OCI-LY7 (cell line): Measurements from ENCODE around the gene ZSWIM5. TPM values are rescaled to one million over a fixed set of nuclear protein-coding genes. Genes with fewer than 3 reads are reported as not detected.

Experiments used
- BruUV-seq: library from RNA; stranded (reverse); fragments of 400-500 nt; replicated peaks from 2 replicates; lab custom pipeline; 2021; lab: Mats Ljungman, UMichigan
- CTCF ChIA-PET: fragments of 300-600 bp; sonication (Branson Sonifier 250); formaldehyde crosslinking; loops from one replicate; lab custom pipeline; 2022; ENCODE audit warnings: antibody characterized with exemption; ENCODE audit not compliant: unreplicated experiment; lab: Charles Lee
- POLR2A ChIA-PET: fragments of 300-600 bp; sonication (Branson Sonifier 250); formaldehyde crosslinking; loops from one replicate; lab custom pipeline; 2022; ENCODE audit warnings: antibody characterized with exemption; lab: Charles Lee
- DNase-seq: peaks from one replicate; pipeline ENCODE4 v3.0.0-alpha.2; 2015; ENCODE audit warnings: low spot score
- H2AFZ ChIP-seq: fragments of 200-600 bp; sonication (generic), shearing (Covaris generic); 2 replicates; pipeline ENCODE4 v1.6.1; 2014; ENCODE audit warnings: mild to moderate bottlenecking, antibody characterized with exemption, low read length, moderate library complexity
- H3K27ac ChIP-seq: fragments of 200-600 bp; sonication (generic); 2 replicates; pipeline ENCODE4 v1.5.1; 2014; ENCODE audit warnings: mixed run types, low read depth, mild to moderate bottlenecking, moderate library complexity, low read length, inconsistent platforms; ENCODE audit not compliant: poor library complexity, severe bottlenecking
- H3K36me3 ChIP-seq: fragments of 200-600 bp; sonication (generic); 2 replicates; pipeline ENCODE4 v1.6.1; 2014; ENCODE audit warnings: mild to moderate bottlenecking, antibody characterized with exemption, low read length, moderate library complexity, mixed read lengths; ENCODE audit not compliant: insufficient read depth
- H3K4me1 ChIP-seq: fragments of 200-600 bp; sonication (generic); 2 replicates; pipeline ENCODE4 v1.5.1; 2014; ENCODE audit warnings: mild to moderate bottlenecking, low read length; ENCODE audit not compliant: insufficient read depth, poor library complexity, severe bottlenecking
- H3K4me2 ChIP-seq: fragments of 200-600 bp; sonication (generic); 2 replicates; pipeline ENCODE4 v1.6.1; 2014; ENCODE audit warnings: mild to moderate bottlenecking, low read length
- H3K4me3 ChIP-seq: fragments of 200-600 bp; sonication (generic); 2 replicates; pipeline ENCODE4 v1.5.1; 2014; ENCODE audit warnings: mild to moderate bottlenecking, low read depth, low read length; ENCODE audit not compliant: poor library complexity, severe bottlenecking
- H3K79me2 ChIP-seq: fragments of 200-600 bp; sonication (generic); 2 replicates; pipeline ENCODE4 v1.6.1; 2016; ENCODE audit warnings: low read depth, mild to moderate bottlenecking, low read length, moderate library complexity, mixed read lengths; ENCODE audit not compliant: insufficient read depth
- H3K9me2 ChIP-seq: fragments of 200-600 bp; sonication (generic); 2 replicates; pipeline ENCODE4 v1.6.1; 2016; ENCODE audit warnings: mild to moderate bottlenecking, low read length, mixed read lengths; ENCODE audit not compliant: insufficient read depth
- H3K9me3 ChIP-seq: fragments of 200-600 bp; sonication (generic); 2 replicates; pipeline ENCODE4 v1.6.1; 2014; ENCODE audit warnings: mild to moderate bottlenecking, mixed run types, low read length, mixed read lengths
- H4K20me1 ChIP-seq: fragments of 200-600 bp; sonication (generic); 2 replicates; pipeline ENCODE4 v1.6.1; 2014; ENCODE audit warnings: mild to moderate bottlenecking, antibody characterized with exemption, low read length, moderate library complexity, mixed read lengths; ENCODE audit not compliant: insufficient read depth
- EZH2phosphoT487 ChIP-seq: fragments of 200-600 bp; sonication (generic); IDR thresholded peaks from 2 replicates; pipeline ENCODE4 v1.6.1; 2018; ENCODE audit warnings: low read depth, borderline replicate concordance, mild to moderate bottlenecking, mixed run types, antibody characterized with exemption, low read length, moderate library complexity, mixed read lengths
- intact Hi-C: fragments of 100-400 bp; cut with micrococcal nuclease; formaldehyde crosslinking; loops from one replicate; pipeline ENCODE4 v1.10.0; 2022; ENCODE audit not compliant: unreplicated experiment
- total RNA-seq, 2 experiments: library from RNA; depleted of rRNA in 1 of 2; stranded (reverse); fragments of >200 nt in 1 of 2; shearing (Covaris generic) in 1 of 2; gene quantifications; 2 replicates each; pipeline ENCODE4 v1.2.3, GENCODE V29; 2014 to 2022
- TF ChIP-seq, protein P1 (sequence below): fragments of 200-600 bp; sonication (generic); conservative IDR thresholded peaks from 2 replicates; pipeline ENCODE4 v1.5.1; 2014; ENCODE audit warnings: mild to moderate bottlenecking, antibody characterized with exemption, low read length, moderate library complexity, mixed read lengths

The ZSWIM5 gene
- total RNA-seq, 2 experiments from 2014 or later = 0.28 to 0.42 TPM

DNA sequence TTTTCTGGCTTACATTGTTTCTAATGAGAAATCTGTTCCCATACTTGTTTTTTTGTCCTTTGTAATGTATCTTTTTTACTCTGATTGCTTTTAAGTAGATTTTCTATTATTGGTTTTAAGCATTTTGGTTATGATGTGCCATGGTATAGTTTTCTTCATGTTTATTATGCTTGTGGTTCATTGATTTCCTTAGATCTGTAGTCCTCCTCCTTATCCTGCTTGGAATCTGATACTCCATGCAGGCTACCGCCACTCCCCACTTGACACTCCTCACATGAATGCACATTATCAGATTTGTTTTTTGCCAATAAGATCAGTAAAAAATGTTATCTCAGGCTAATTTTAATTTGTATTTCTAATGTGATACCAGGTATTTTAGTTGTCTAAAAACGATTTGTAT lies 173.6 kb downstream of the ZSWIM5 start:
- peaks cover 18% of the 10 kb centered on the region for H3K4me1 ChIP-seq
- H3K9me2 ChIP-seq = no peaks in the 10 kb centered on the region
- H3K4me3 ChIP-seq = no peak overlapping the region
- intact Hi-C loops = no loop called here
- H3K79me2 ChIP-seq = no peaks in the 10 kb centered on the region
- H2AFZ ChIP-seq = peak overlapping the region; percentile 76
- ChIA-PET POLR2A (interaction anchor here (0.5 to 2.4 kb wide), 8 partner anchors 14 to 579 kb away, joined by 3 to 21 read pairs (median 3); no protein-coding TSS in a partner anchor), CTCF (no interaction called here)
- H3K36me3 ChIP-seq = no peaks in the 10 kb centered on the region
- TF ChIP-seq EZH2phosphoT487 = no peak
- TF ChIP-seq, protein P1, sequence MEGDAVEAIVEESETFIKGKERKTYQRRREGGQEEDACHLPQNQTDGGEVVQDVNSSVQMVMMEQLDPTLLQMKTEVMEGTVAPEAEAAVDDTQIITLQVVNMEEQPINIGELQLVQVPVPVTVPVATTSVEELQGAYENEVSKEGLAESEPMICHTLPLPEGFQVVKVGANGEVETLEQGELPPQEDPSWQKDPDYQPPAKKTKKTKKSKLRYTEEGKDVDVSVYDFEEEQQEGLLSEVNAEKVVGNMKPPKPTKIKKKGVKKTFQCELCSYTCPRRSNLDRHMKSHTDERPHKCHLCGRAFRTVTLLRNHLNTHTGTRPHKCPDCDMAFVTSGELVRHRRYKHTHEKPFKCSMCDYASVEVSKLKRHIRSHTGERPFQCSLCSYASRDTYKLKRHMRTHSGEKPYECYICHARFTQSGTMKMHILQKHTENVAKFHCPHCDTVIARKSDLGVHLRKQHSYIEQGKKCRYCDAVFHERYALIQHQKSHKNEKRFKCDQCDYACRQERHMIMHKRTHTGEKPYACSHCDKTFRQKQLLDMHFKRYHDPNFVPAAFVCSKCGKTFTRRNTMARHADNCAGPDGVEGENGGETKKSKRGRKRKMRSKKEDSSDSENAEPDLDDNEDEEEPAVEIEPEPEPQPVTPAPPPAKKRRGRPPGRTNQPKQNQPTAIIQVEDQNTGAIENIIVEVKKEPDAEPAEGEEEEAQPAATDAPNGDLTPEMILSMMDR = no peak
- H3K4me2 ChIP-seq = peak overlapping the region; percentile 57
- H4K20me1 ChIP-seq = no peaks in the 10 kb centered on the region
- no peak for DNase-seq
- H3K27ac ChIP-seq = peak overlapping the region; percentile 42
- H3K9me3 ChIP-seq = no peaks in the 10 kb centered on the region
- BruUV-seq = no TSS peak

DNA sequence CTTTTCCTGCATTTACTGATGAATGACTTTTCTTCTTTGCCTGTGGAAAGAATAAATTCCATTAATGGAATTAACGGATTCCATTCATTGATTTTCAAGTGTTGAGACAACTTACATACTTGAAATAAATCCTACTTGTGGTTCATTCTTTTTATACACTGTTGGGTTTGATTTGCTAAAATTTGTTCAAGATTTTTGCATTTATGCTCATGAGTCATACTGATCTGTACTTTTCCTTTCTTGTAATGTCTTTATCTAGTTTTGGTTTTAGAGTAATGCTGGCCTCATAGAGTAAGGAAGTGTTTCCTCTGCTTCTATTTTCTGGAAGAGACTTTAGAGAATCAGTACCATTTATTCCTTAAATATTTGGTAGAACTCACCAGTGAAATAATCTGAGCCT lies 180.0 kb downstream of the ZSWIM5 start:
- intact Hi-C loops = loop anchor here (10.0 kb wide), 1 partner anchor 98 kb away; no protein-coding TSS in a partner anchor
- Histone ChIP-seq H3K36me3 (no peaks in the 10 kb centered on the region), H3K9me2 (no peaks in the 10 kb centered on the region), H3K79me2 (no peaks in the 10 kb centered on the region), H3K4me2 (no peak overlapping the region), H3K4me3 (no peak overlapping the region), H2AFZ (no peak overlapping the region), H3K9me3 (0 out of 2 replicates have a peak, but pooled peaks cover 5% of the 10 kb centered on the region), H3K4me1 (no peaks in the 10 kb centered on the region), H4K20me1 (no peaks in the 10 kb centered on the region), H3K27ac (no peak overlapping the region)
- no peak for DNase-seq
- POLR2A ChIA-PET = no interaction called here
- TF ChIP-seq EZH2phosphoT487 = no peak
- TF ChIP-seq, protein P1 = no peak
- CTCF ChIA-PET = no interaction called here
- BruUV-seq = no TSS peak

DNA sequence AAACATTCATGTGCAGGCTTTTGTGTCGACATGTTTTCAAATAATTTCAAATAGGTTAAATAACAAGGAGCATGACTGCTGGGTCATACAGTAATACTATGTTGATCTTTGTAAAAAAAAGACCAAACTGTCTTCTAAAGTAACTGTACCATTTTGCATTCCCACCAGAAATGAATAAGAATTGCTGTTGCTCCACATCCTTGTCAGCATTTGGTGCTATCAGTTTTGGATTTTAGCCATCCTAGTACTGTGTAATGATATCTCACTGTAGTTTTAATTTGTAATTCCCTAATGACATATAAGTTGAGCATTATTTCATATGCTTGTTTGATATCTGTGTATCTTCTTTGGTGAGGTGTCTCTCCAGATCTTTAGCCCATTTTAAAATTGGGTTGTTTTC lies 182.7 kb downstream of the ZSWIM5 start:
- Histone ChIP-seq H3K36me3 (no peaks in the 10 kb centered on the region), H3K4me1 (no peaks in the 10 kb centered on the region), H2AFZ (no peak overlapping the region), H3K27ac (no peak overlapping the region), H3K9me2 (no peaks in the 10 kb centered on the region), H4K20me1 (no peaks in the 10 kb centered on the region), H3K4me2 (no peak overlapping the region), H3K79me2 (no peaks in the 10 kb centered on the region), H3K9me3 (0 out of 2 replicates have a peak, but pooled peaks cover 5% of the 10 kb centered on the region), H3K4me3 (no peak overlapping the region)
- intact Hi-C loops = loop anchor here (10.0 kb wide), 1 partner anchor 101 kb away; no protein-coding TSS in a partner anchor
- TF ChIP-seq EZH2phosphoT487 = no peak
- TF ChIP-seq, protein P1 = no peak
- no TSS peak for BruUV-seq
- CTCF ChIA-PET = no interaction called here
- no peak for DNase-seq
- POLR2A ChIA-PET = no interaction called here
